HuH-7.5 (cell line): ENCODE results near the gene MTHFD2.
"Not testable (repeated sequence)": the region's sequence is repeated elsewhere in the genome, so short reads cannot be mapped to it uniquely, and the experiment has no call there.

ENCODE experiments used
- DNase-seq: peaks from one replicate; pipeline ENCODE4 v3.0.0; 2011; ENCODE audit warnings: low spot score

The MTHFD2 gene

GRCh38 chr2:74198461-74199274 lies at the start of gene MTHFD2:
Gene MTHFD2 (plus strand): TSS chr2:74198615. CDS start chr2:74198642, 27 bp downstream.
- DNase-seq: peak; percentile 91

GRCh38 chr2:74149247-74149525 lies 49.2 kb upstream of the MTHFD2 start:
- DNase-seq: no peak

- no peak for DNase-seq
These were observed 48.7 kb upstream of the MTHFD2 start for GRCh38 chr2:74149570-74150319.

- no peak for DNase-seq
These were observed 45.5 kb upstream of the MTHFD2 start for GRCh38 chr2:74152954-74153353.

GRCh38 chr2:74155830-74156229 lies 42.6 kb upstream of the MTHFD2 start:
- no peak for DNase-seq

- DNase-seq: no peak
These were observed 35.5 kb upstream of the MTHFD2 start for GRCh38 chr2:74162951-74163350.

- no peak for DNase-seq
These were observed 33.7 kb upstream of the MTHFD2 start for GRCh38 chr2:74164761-74165160.

GRCh38 chr2:74168739-74169138 lies 29.7 kb upstream of the MTHFD2 start:
- DNase-seq: no peak

GRCh38 chr2:74174909-74175308 lies 23.5 kb upstream of the MTHFD2 start:
- DNase-seq: no peak

- no peak for DNase-seq
These were observed 20.7 kb upstream of the MTHFD2 start for GRCh38 chr2:74177696-74178095.

GRCh38 chr2:74178211-74179062 lies 20.0 kb upstream of the MTHFD2 start, which contains the start of gene MOB1A:
Gene MOB1A (minus strand): TSS chr2:74178879. CDS start chr2:74178674, 205 bp downstream.
- peak; percentile 90 for DNase-seq

GRCh38 chr2:74179063-74179865 lies 19.2 kb upstream of the MTHFD2 start:
- DNase-seq: no peak

- no peak for DNase-seq
These were observed 16.7 kb upstream of the MTHFD2 start for GRCh38 chr2:74181739-74182138.

- DNase-seq: no peak
These were observed 14.5 kb upstream of the MTHFD2 start for GRCh38 chr2:74183878-74184277.

GRCh38 chr2:74186038-74186437 lies 12.4 kb upstream of the MTHFD2 start:
- no peak for DNase-seq

- DNase-seq: not testable (repeated sequence)
These were observed 11.7 kb upstream of the MTHFD2 start for GRCh38 chr2:74186706-74187105.

- no peak for DNase-seq
These were observed 10.3 kb upstream of the MTHFD2 start for GRCh38 chr2:74188018-74188601.

GRCh38 chr2:74188696-74189095 lies 9.7 kb upstream of the MTHFD2 start:
- no peak for DNase-seq

- DNase-seq: no peak
These were observed 6.6 kb upstream of the MTHFD2 start for GRCh38 chr2:74191596-74192380.

- DNase-seq: no peak
These were observed 3.6 kb upstream of the MTHFD2 start for GRCh38 chr2:74194799-74195198.
